Amniotic stem cell (primary cell): Measurements from ENCODE around the gene GTF2IRD1.
"Not testable (repeated sequence)": the region's sequence is repeated elsewhere in the genome, so short reads cannot be mapped to it uniquely, and the experiment has no call there.

ENCODE experiments used
- DNase-seq: peaks from one replicate; lab custom pipeline; 2025; lab: John Stamatoyannopoulos, UW

GTF2IRD1 gene

GRCh38 chr7:74430409-74430808 lies 23.3 kb upstream of the GTF2IRD1 start:
- not testable (repeated sequence) for DNase-seq

GRCh38 chr7:74430961-74431466 lies 22.7 kb upstream of the GTF2IRD1 start:
- DNase-seq: no peak

- not testable (repeated sequence) for DNase-seq
Observed at GRCh38 chr7:74437291-74437571, 16.5 kb upstream of the GTF2IRD1 start.

GRCh38 chr7:74438327-74438726 lies 15.4 kb upstream of the GTF2IRD1 start:
- no peak for DNase-seq

- no peak for DNase-seq
Observed at GRCh38 chr7:74439541-74439940, 14.2 kb upstream of the GTF2IRD1 start.

- DNase-seq: not testable (repeated sequence)
Observed at GRCh38 chr7:74440143-74440542, 13.6 kb upstream of the GTF2IRD1 start.

GRCh38 chr7:74441801-74442200 lies 11.9 kb upstream of the GTF2IRD1 start:
- no peak for DNase-seq

- DNase-seq: no peak
Observed at GRCh38 chr7:74443543-74444247, 10.0 kb upstream of the GTF2IRD1 start.

GRCh38 chr7:74449144-74449543 lies 4.6 kb upstream of the GTF2IRD1 start:
- DNase-seq: no peak

GRCh38 chr7:74449809-74450397 lies 3.8 kb upstream of the GTF2IRD1 start:
- DNase-seq: no peak

- no peak for DNase-seq
Observed at GRCh38 chr7:74452748-74453321, 871 bp upstream of the GTF2IRD1 start.

- DNase-seq: no peak
Observed at GRCh38 chr7:74454021-74454924, 567 bp downstream of the GTF2IRD1 start.

- no peak for DNase-seq
Observed at GRCh38 chr7:74454925-74455288, 1.2 kb downstream of the GTF2IRD1 start.

GRCh38 chr7:74455291-74455804 lies 1.6 kb downstream of the GTF2IRD1 start:
- no peak for DNase-seq

- no peak for DNase-seq
Observed at GRCh38 chr7:74455928-74456327, 2.2 kb downstream of the GTF2IRD1 start.

- DNase-seq: no peak
Observed at GRCh38 chr7:74457007-74457406, 3.3 kb downstream of the GTF2IRD1 start.

- no peak for DNase-seq
Observed at GRCh38 chr7:74461970-74462706, 8.4 kb downstream of the GTF2IRD1 start.

- no peak for DNase-seq
Observed at GRCh38 chr7:74462707-74463100, 9.0 kb downstream of the GTF2IRD1 start.

- DNase-seq: no peak
Observed at GRCh38 chr7:74464931-74465886, 11.5 kb downstream of the GTF2IRD1 start.

GRCh38 chr7:74466196-74466813 lies 12.6 kb downstream of the GTF2IRD1 start:
- no peak for DNase-seq
